CD14-positive monocyte (primary cell): ENCODE measurements around the gene SUSD4. TPM values are rescaled to one million over a fixed set of nuclear protein-coding genes. Genes with fewer than 3 reads are reported as not detected.

Source experiments
- DNase-seq, 3 donors: peaks; one replicate each; pipeline ENCODE4 v3.0.0-alpha.2; 2011 to 2022
- H2AFZ ChIP-seq: 2 replicates; pipeline ENCODE4 v1.6.0; 2012; ENCODE audit warnings: mild to moderate bottlenecking, low read depth, low read length, inconsistent platforms; ENCODE audit not compliant: insufficient read depth, poor library complexity, severe bottlenecking
- H3K27ac ChIP-seq, 2 donors: 1 replicate in 1 of 2; 2 replicates in 1 of 2; pipeline ENCODE4 v1.5.1; 2012 to 2013; ENCODE audit warnings: low read length in 2 of 2, control low read depth in 1 of 2, inconsistent platforms in 1 of 2, low read depth in 1 of 2, mild to moderate bottlenecking in 1 of 2
- H3K27me3 ChIP-seq, 2 donors: one replicate each; pipeline versions ENCODE4 v1.6.0 to v1.6.1; 2011 to 2013; ENCODE audit warnings: low read length in 2 of 2; ENCODE audit not compliant: control insufficient read depth in 2 of 2, insufficient read depth in 2 of 2
- H3K36me3 ChIP-seq, 2 donors: replicated peaks in 1 of 2; 1 replicate in 1 of 2; 2 replicates in 1 of 2; pipeline versions ENCODE4 v1.5.1 to v1.6.1; 2012 to 2013; ENCODE audit warnings: low read length in 2 of 2, control low read depth in 1 of 2, inconsistent platforms in 1 of 2, mild to moderate bottlenecking in 1 of 2; ENCODE audit not compliant: insufficient read depth in 2 of 2, control insufficient read depth in 1 of 2
- H3K4me1 ChIP-seq, 2 donors: 1 replicate in 1 of 2; 2 replicates in 1 of 2; pipeline versions ENCODE4 v1.5.1 to v1.6.1; 2012 to 2013; ENCODE audit warnings: low read length in 2 of 2, control low read depth in 1 of 2, inconsistent platforms in 1 of 2, mild to moderate bottlenecking in 1 of 2, moderate library complexity in 1 of 2; ENCODE audit not compliant: insufficient read depth in 2 of 2, control insufficient read depth in 1 of 2
- H3K4me2 ChIP-seq: replicated peaks from 2 replicates; pipeline ENCODE3; 2012; ENCODE audit warnings: low read length, moderate library complexity, mild to moderate bottlenecking; ENCODE audit not compliant: poor library complexity, severe bottlenecking; ENCODE audit errors: extremely low read depth
- H3K4me3 ChIP-seq, 3 experiments: fragments of 200-600 bp in 1 of 3; sonication (generic) in 1 of 3; replicated peaks in 1 of 3; 1 replicate in 2 of 3; 2 replicates in 1 of 3; pipeline ENCODE4 v1.5.1; 2011 to 2013; ENCODE audit warnings: low read length in 3 of 3, mild to moderate bottlenecking in 3 of 3, control low read depth in 2 of 3, low read depth in 2 of 3, inconsistent platforms in 1 of 3, moderate library complexity in 1 of 3
- H3K79me2 ChIP-seq: 2 replicates; pipeline ENCODE4 v1.6.0; 2012; ENCODE audit warnings: mild to moderate bottlenecking, control low read depth, inconsistent platforms, low read length, moderate library complexity; ENCODE audit not compliant: insufficient read depth
- H3K9ac ChIP-seq: 2 replicates; pipeline ENCODE4 v1.6.0; 2017; ENCODE audit warnings: low read length, mild to moderate bottlenecking; ENCODE audit not compliant: insufficient read depth, poor library complexity, severe bottlenecking
- H3K9me3 ChIP-seq, 2 donors: replicated peaks in 1 of 2; 1 replicate in 1 of 2; 2 replicates in 1 of 2; pipeline versions ENCODE4 v1.5.1 to v1.6.1; 2012 to 2013; ENCODE audit warnings: low read length in 2 of 2, control low read depth in 1 of 2; ENCODE audit not compliant: control insufficient read depth in 1 of 2, insufficient read depth in 1 of 2
- H4K20me1 ChIP-seq: 2 replicates; pipeline ENCODE4 v1.6.0; 2012; ENCODE audit warnings: mild to moderate bottlenecking, low read length, control low read depth, moderate library complexity; ENCODE audit not compliant: insufficient read depth
- H3K27ac Mint-ChIP-seq, 7 donors: one replicate each; pipeline ENCODE4 v1.8.0; 2020; ENCODE audit warnings: mild to moderate bottlenecking in 7 of 7, mixed read lengths in 7 of 7, moderate library complexity in 6 of 7, inconsistent platforms in 2 of 7
- H3K27me3 Mint-ChIP-seq, 3 donors: one replicate each; pipeline ENCODE4 v1.8.0; 2021 to 2022; ENCODE audit warnings: low read depth in 3 of 3, mild to moderate bottlenecking in 3 of 3, mixed read lengths in 3 of 3, moderate library complexity in 3 of 3, inconsistent platforms in 1 of 3
- H3K36me3 Mint-ChIP-seq, 2 donors: one replicate each; pipeline ENCODE4 v1.8.0; 2020; ENCODE audit warnings: mixed read lengths in 2 of 2, inconsistent platforms in 1 of 2, mild to moderate bottlenecking in 1 of 2
- H3K4me1 Mint-ChIP-seq: one replicate; pipeline ENCODE4 v1.8.0; 2020; ENCODE audit warnings: mild to moderate bottlenecking, mixed read lengths
- H3K4me3 Mint-ChIP-seq, 2 donors: one replicate each; pipeline ENCODE4 v1.8.0; 2020; ENCODE audit warnings: mild to moderate bottlenecking in 2 of 2, mixed read lengths in 2 of 2, moderate library complexity in 1 of 2
- H3K9me3 Mint-ChIP-seq, 7 donors: one replicate each; pipeline ENCODE4 v1.8.0; 2020 to 2022; ENCODE audit warnings: mixed read lengths in 7 of 7, mild to moderate bottlenecking in 6 of 7, moderate library complexity in 6 of 7, inconsistent platforms in 2 of 7
- WGBS: methylation state at CpG from one replicate; pipeline ENCODE4 v1.1.5; 2013; ENCODE audit warnings: missing lambda C conversion rate; ENCODE audit not compliant: insufficient coverage; 5-methylcytosine and 5-hydroxymethylcytosine counted together
- intact Hi-C, 2 donors: fragments of 100-400 bp; cut with micrococcal nuclease; formaldehyde crosslinking; loops; one replicate each; pipeline versions ENCODE4 v1.15.0 to v1.15.1; 2023
- polyA plus RNA-seq, 3 donors: library from polyadenylated mRNA; depleted of rRNA in 1 of 3; unstranded in 2 of 3; stranded (reverse) in 1 of 3; fragments of 300-500 nt in 2 of 3; fragments of >200 nt in 1 of 3; fragmentation: Illumina TruSeq in 2 of 3; gene quantifications; 1 replicate in 2 of 3; 2 replicates in 1 of 3; pipeline ENCODE4 v1.2.3, GENCODE V29; 2012 to 2021
- TF ChIP-seq, protein P1 (sequence below): fragments of 200-600 bp; IDR thresholded peaks from one replicate; pipeline ENCODE4 v1.8.0; 2022; ENCODE audit warnings: antibody characterized with exemption, mild to moderate bottlenecking

SUSD4 gene
- polyA plus RNA-seq, 3 donors: 0.34 to 0.92 (median 0.50) TPM

DNA sequence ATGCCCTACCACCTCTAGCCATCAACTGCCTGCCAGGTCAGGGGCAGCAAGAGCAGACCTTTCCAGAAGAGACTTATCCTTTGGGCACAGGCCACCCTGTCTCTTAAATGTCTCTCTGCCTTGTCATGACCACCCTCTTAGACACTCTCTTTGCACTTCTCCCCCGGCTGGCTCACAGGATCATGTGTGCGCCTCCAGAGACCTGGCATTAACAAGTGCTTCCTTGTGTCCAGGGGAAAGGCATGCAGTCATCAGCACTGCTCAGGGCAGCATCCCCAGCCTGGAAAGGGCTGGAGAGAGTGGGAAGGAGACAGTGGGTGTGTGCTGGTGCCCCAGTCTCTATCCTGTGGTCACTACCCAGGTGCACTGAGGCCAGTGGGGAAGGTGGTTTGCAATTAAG, 135.8 kb downstream of the SUSD4 start:
- Mint-ChIP-seq H3K9me3 (no peaks in the 10 kb centered on the region), H3K4me3 (no peak overlapping the region), H3K27me3 (peaks cover 2 to 10% (median 6%) of the 10 kb centered on the region in 3 donors), H3K4me1 (peaks cover 3% of the 10 kb centered on the region), H3K27ac (peak overlapping the region in 1 of 7 donors; percentile 26), H3K36me3 (no peaks in the 10 kb centered on the region)
- H2AFZ ChIP-seq: no peak overlapping the region
- H3K27ac ChIP-seq: no peak overlapping the region
- no peaks in the 10 kb centered on the region for H3K27me3 ChIP-seq
- H3K4me1 ChIP-seq: no peaks in the 10 kb centered on the region
- H3K4me2 ChIP-seq: no peak overlapping the region
- no peaks in the 10 kb centered on the region for H4K20me1 ChIP-seq
- no peaks in the 10 kb centered on the region for H3K36me3 ChIP-seq
- WGBS: no CpG with 5 or more reads among the region's 2 CpGs
- H3K9me3 ChIP-seq: no peaks in the 10 kb centered on the region
- no peak overlapping the region for H3K4me3 ChIP-seq
- TF ChIP-seq, protein P1, sequence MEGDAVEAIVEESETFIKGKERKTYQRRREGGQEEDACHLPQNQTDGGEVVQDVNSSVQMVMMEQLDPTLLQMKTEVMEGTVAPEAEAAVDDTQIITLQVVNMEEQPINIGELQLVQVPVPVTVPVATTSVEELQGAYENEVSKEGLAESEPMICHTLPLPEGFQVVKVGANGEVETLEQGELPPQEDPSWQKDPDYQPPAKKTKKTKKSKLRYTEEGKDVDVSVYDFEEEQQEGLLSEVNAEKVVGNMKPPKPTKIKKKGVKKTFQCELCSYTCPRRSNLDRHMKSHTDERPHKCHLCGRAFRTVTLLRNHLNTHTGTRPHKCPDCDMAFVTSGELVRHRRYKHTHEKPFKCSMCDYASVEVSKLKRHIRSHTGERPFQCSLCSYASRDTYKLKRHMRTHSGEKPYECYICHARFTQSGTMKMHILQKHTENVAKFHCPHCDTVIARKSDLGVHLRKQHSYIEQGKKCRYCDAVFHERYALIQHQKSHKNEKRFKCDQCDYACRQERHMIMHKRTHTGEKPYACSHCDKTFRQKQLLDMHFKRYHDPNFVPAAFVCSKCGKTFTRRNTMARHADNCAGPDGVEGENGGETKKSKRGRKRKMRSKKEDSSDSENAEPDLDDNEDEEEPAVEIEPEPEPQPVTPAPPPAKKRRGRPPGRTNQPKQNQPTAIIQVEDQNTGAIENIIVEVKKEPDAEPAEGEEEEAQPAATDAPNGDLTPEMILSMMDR: no peak
- H3K79me2 ChIP-seq: no peaks in the 10 kb centered on the region
- intact Hi-C loops: no loop called here
- no peak for DNase-seq
- no peak overlapping the region for H3K9ac ChIP-seq

DNA sequence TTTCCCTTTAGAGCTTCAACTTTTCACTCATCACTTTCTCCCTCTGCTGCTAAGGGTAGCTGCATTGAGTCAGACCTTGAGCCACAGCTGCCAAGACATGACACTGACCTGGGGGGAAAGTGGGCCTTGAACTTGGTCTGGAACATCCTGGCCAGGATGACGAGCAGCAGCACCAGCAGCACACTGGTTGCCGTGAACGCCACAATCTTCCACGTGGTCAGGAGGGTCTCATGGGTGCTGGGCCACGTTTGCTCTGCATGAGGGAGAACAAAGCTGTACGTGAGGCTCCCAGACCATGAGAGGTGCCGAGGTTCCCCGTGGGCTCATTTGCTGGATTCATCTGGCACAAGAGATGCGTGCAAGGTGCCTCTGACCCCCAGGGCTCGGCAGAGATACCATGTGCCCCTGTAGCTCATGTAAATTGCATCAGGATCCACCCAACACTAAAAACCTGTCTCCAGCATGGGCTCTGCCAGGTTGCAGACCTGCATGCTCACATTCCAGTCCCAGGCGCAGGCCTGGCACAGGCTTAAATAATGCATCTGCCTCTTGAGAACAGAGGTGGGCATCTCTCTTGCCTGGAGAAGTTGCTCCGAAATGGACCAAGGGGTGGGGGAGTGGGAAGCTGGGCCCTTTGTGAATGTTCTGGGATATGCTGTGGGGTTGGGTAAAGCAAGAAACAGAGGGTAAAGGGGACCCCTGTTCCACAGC, 136.3 kb downstream of the SUSD4 start:
- H3K9me3 Mint-ChIP-seq: no peaks in the 10 kb centered on the region
- H3K36me3 ChIP-seq: no peaks in the 10 kb centered on the region
- WGBS: 91% methylated on average over 12 of the region's 12 CpGs
- H3K4me3 ChIP-seq: no peak overlapping the region
- DNase-seq: no peak
- H3K27ac ChIP-seq: no peak overlapping the region
- H4K20me1 ChIP-seq: no peaks in the 10 kb centered on the region
- H3K4me1 Mint-ChIP-seq: peaks cover 3% of the 10 kb centered on the region
- H3K4me3 Mint-ChIP-seq: no peak overlapping the region
- no peak overlapping the region for H2AFZ ChIP-seq
- H3K4me1 ChIP-seq: no peaks in the 10 kb centered on the region
- no peaks in the 10 kb centered on the region for H3K79me2 ChIP-seq
- peaks cover 4 to 10% (median 6%) of the 10 kb centered on the region in 3 donors for H3K27me3 Mint-ChIP-seq
- no peaks in the 10 kb centered on the region for H3K9me3 ChIP-seq
- no peak overlapping the region for H3K9ac ChIP-seq
- TF ChIP-seq, protein P1: no peak
- intact Hi-C loops: no loop called here
- H3K27me3 ChIP-seq: no peaks in the 10 kb centered on the region
- no peaks in the 10 kb centered on the region for H3K36me3 Mint-ChIP-seq
- H3K4me2 ChIP-seq: no peak overlapping the region
- peak overlapping the region in 2 of 7 donors; percentile 26 to 40 for H3K27ac Mint-ChIP-seq
